Left lung (tissue), 10 donors: Measurements from ENCODE around the gene RPS6KA2. TPM values are rescaled to one million over a fixed set of nuclear protein-coding genes. Genes with fewer than 3 reads are reported as not detected.

Experiments used
- ATAC-seq: fragments of 200-7000 bp; cut with Tn5 transposase; one replicate; pipeline ENCODE4 v1.9.1; 2020; ENCODE audit warnings: moderate library complexity
- DNase-seq, 4 donors: peaks; one replicate each; pipeline ENCODE4 v3.0.0-alpha.2; 2013 to 2020
- H3K27ac ChIP-seq, 2 donors: fragments of 200-600 bp; sonication (generic) in 1 of 2; one replicate each; pipeline versions ENCODE4 v1.5.0 to v1.8.0; 2020 to 2021
- H3K27me3 ChIP-seq, 2 donors: fragments of 200-600 bp; sonication (generic) in 1 of 2; one replicate each; pipeline versions ENCODE4 v1.5.0 to v1.8.0; 2020 to 2021
- H3K36me3 ChIP-seq, 2 donors: fragments of 200-600 bp; sonication (generic) in 1 of 2; one replicate each; pipeline versions ENCODE4 v1.5.0 to v1.8.0; 2020 to 2021
- H3K4me1 ChIP-seq, 2 donors: fragments of 200-600 bp; one replicate each; pipeline ENCODE4 v1.8.0; 2021
- H3K4me3 ChIP-seq, 2 donors: fragments of 200-600 bp; sonication (generic) in 1 of 2; one replicate each; pipeline versions ENCODE4 v1.5.0 to v1.8.0; 2020 to 2021; ENCODE audit warnings: mild to moderate bottlenecking in 1 of 2
- H3K9me3 ChIP-seq, 2 donors: fragments of 200-600 bp; sonication (generic) in 1 of 2; one replicate each; pipeline versions ENCODE4 v1.5.0 to v1.8.0; 2020 to 2021
- intact Hi-C, 2 donors: fragments of 100-400 bp; cut with DNase I; formaldehyde crosslinking; loops; one replicate each; pipeline versions ENCODE4 v1.11.2 to v1.14.2; 2022
- polyA plus RNA-seq, 6 donors: library from polyadenylated mRNA; unstranded; fragments of 120-200 nt; gene quantifications; one replicate each; pipeline ENCODE4 v1.2.1, GENCODE V29; 2013; ENCODE audit not compliant: insufficient read length in 6 of 6
- total RNA-seq, 2 donors: library from RNA; stranded (reverse); fragmentation: NEBNext Ultra II Directional; extraction: Animal tissue kit (Norgen Biotek cat#: 25700); gene quantifications; one replicate each; pipeline ENCODE4 v1.2.1, GENCODE V29; 2021
- TF ChIP-seq, protein P1 (sequence below), 2 donors: fragments of 200-600 bp; sonication (generic) in 1 of 2; IDR thresholded peaks; one replicate each; pipeline versions ENCODE4 v1.5.0 to v1.8.0; 2021; ENCODE audit warnings: antibody characterized with exemption in 2 of 2
- donor health status: DM: no; HTN: yes; CAD: no.
- donor health status: DM: no; HTN: no; CAD: no.

Gene RPS6KA2
- total and polyA plus RNA-seq, 8 donors, result 42.0 to 160 (median 48.0) TPM

DNA sequence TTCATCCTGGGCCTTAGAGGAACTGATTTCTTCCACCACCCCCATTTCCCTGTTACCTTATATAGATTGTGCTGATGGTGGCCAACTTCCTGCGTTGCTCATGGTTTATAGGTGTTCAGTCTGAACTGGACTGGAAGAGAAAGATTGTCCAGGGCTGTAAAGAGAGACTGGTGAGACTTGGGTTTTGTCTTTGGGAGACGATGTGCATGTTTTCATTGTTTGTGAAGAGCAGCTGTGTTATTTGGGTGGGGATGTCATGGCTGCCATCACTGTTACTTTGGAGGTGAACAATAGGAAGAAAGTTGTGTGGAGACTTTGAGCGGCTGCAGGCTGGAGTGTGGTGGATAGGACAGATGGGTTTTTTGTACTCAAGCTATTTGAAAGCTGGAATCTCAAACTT is 228.7 kb downstream of the RPS6KA2 start:
- intact Hi-C loops, result no loop called here
- Histone ChIP-seq H3K9me3 (no peaks in the 10 kb centered on the region), H3K4me1 (no peaks in the 10 kb centered on the region), H3K27me3 (peaks cover 0 to 4% of the 10 kb centered on the region in 2 donors), H3K4me3 (no peak overlapping the region), H3K27ac (no peak overlapping the region), H3K36me3 (no peaks in the 10 kb centered on the region)
- TF ChIP-seq, protein P1, sequence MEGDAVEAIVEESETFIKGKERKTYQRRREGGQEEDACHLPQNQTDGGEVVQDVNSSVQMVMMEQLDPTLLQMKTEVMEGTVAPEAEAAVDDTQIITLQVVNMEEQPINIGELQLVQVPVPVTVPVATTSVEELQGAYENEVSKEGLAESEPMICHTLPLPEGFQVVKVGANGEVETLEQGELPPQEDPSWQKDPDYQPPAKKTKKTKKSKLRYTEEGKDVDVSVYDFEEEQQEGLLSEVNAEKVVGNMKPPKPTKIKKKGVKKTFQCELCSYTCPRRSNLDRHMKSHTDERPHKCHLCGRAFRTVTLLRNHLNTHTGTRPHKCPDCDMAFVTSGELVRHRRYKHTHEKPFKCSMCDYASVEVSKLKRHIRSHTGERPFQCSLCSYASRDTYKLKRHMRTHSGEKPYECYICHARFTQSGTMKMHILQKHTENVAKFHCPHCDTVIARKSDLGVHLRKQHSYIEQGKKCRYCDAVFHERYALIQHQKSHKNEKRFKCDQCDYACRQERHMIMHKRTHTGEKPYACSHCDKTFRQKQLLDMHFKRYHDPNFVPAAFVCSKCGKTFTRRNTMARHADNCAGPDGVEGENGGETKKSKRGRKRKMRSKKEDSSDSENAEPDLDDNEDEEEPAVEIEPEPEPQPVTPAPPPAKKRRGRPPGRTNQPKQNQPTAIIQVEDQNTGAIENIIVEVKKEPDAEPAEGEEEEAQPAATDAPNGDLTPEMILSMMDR (IDR thresholded peaks at IDR 0.05), result no peak
- ATAC-seq (no peak), DNase-seq (no peak)

DNA sequence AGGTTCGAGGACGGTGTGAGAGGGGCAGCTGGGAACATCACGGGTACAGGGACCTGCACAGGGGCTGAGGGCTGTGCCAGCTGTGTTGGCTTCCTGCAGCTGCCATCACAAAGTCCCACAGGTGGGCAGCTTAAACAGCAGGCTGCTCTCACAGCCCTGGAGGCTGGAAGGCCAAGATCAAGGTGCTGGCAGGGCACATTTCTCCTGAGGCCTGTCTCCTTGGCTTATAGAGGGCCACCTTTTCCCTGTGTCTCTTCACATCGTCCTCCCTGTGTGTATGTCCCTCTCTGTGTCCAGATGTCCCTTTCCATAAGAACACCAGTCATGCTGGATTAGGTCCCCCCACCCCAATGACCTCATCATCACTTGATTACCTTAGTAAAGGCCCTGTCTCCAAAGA is 229.2 kb downstream of the RPS6KA2 start:
- no peak for ATAC-seq

GRCh38 chr6:166395778-166396177 is 231.3 kb downstream of the RPS6KA2 start:
- no peak for ATAC-seq
- TF ChIP-seq, protein P1 (IDR thresholded peaks at IDR 0.05), result no peak
- Histone ChIP-seq H3K4me3 (no peak overlapping the region), H3K4me1 (no peaks in the 10 kb centered on the region), H3K27ac (no peak overlapping the region), H3K9me3 (no peaks in the 10 kb centered on the region), H3K27me3 (peaks cover 0 to 5% of the 10 kb centered on the region in 2 donors), H3K36me3 (no peaks in the 10 kb centered on the region)
- intact Hi-C loops, result no loop called here
- no peak for DNase-seq

More for the DNA sequence above, 229.2 kb downstream of the RPS6KA2 start:
- intact Hi-C loops, result no loop called here
- TF ChIP-seq, protein P1 (IDR thresholded peaks at IDR 0.05), result no peak
- H3K36me3 ChIP-seq, result no peaks in the 10 kb centered on the region
- no peaks in the 10 kb centered on the region for H3K9me3 ChIP-seq
- DNase-seq, result no peak
- no peak overlapping the region for H3K27ac ChIP-seq
- H3K4me3 ChIP-seq, result no peak overlapping the region
- peaks cover 0 to 5% of the 10 kb centered on the region in 2 donors for H3K27me3 ChIP-seq
- no peaks in the 10 kb centered on the region for H3K4me1 ChIP-seq

DNA sequence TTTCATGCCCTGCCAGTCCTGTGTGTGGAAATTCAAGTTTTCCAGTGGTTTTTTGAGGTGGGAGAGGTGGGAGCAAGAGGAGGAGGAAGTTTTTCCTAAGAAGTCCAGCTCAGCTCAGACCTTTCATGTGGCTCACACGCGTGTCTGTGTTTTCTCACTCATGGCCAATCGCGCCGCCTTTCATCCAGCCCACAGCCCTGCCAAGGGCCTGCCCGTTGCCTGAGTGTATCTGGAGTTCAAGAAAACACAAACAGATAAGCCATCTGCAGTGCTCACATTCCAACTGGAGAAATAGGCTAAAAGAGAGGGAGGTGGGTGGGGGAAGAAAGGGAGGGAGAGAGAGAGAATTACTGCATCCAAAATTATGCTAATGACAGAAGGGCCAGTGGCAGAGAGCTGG is 231.7 kb downstream of the RPS6KA2 start:
- no peak overlapping the region for H3K27ac ChIP-seq
- DNase-seq, result no peak
- H3K9me3 ChIP-seq, result no peaks in the 10 kb centered on the region
- no peaks in the 10 kb centered on the region for H3K4me1 ChIP-seq
- TF ChIP-seq, protein P1 (IDR thresholded peaks at IDR 0.05), result no peak
- no peak for ATAC-seq
- peaks cover 0 to 5% of the 10 kb centered on the region in 2 donors for H3K27me3 ChIP-seq
- intact Hi-C loops, result no loop called here
- H3K4me3 ChIP-seq, result no peak overlapping the region
- H3K36me3 ChIP-seq, result no peaks in the 10 kb centered on the region

DNA sequence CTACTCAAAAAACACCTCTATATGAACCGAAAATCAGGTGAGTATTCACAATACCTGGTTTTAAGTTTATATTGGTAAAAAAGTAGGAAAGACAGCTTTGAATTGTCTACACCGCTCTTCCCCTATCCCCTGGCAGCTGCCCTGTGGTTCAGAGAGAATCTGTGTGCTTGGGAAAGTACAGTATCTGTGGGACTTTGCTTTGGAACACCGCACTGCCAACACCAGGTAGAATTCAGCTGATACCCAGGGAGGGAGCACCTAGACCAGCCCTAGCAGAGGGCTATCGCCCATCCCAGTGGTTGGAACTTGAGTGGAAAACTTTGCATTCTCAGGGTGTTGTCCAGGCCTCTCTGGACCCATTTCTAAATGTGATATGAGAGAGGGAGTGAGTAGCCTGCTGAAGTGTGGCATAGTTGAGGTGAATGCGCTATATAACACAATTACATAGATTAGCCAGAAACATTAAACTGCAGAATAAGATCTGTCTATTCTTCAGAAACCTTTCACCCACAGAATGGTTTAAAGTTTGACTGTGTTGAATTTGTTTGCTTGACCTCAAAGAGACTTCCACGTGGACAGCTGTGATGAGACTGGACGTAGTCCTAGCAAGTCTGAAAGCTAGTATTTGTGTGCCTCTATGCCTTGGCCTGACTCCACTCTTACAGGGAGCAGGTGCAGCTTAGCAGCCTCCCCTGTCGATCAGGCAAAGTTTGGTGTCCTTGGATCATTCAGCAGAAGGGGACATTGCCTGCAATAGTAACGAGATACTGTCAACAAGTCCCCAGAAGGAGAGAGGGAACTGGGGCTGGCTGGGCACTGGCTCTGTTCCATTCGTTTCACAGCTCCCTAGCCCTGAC is 232.8 kb downstream of the RPS6KA2 start:
- Histone ChIP-seq H3K4me1 (no peaks in the 10 kb centered on the region), H3K27ac (no peak overlapping the region), H3K27me3 (peaks cover 0 to 5% of the 10 kb centered on the region in 2 donors), H3K9me3 (no peaks in the 10 kb centered on the region), H3K36me3 (no peaks in the 10 kb centered on the region), H3K4me3 (no peak overlapping the region)
- intact Hi-C loops, result no loop called here
- no peak for ATAC-seq
- TF ChIP-seq, protein P1 (IDR thresholded peaks at IDR 0.05), result no peak
- DNase-seq, result no peak
